HG03565 (cell line): Measurements from ENCODE around the gene PIP4P1.
A peak's percentile ranks its signal among the peaks of the same experiment; 100 is the strongest.
"Not testable (repeated sequence)": the region's sequence is repeated elsewhere in the genome, so short reads cannot be mapped to it uniquely, and the experiment has no call there.

Experiments used
- ATAC-seq: cut with Tn5 transposase; IDR thresholded peaks from one replicate; pipeline ENCODE4 v1.9.1; 2021; ENCODE audit warnings: mild to moderate bottlenecking, moderate library complexity; ENCODE audit not compliant: unreplicated experiment

Gene PIP4P1

DNA sequence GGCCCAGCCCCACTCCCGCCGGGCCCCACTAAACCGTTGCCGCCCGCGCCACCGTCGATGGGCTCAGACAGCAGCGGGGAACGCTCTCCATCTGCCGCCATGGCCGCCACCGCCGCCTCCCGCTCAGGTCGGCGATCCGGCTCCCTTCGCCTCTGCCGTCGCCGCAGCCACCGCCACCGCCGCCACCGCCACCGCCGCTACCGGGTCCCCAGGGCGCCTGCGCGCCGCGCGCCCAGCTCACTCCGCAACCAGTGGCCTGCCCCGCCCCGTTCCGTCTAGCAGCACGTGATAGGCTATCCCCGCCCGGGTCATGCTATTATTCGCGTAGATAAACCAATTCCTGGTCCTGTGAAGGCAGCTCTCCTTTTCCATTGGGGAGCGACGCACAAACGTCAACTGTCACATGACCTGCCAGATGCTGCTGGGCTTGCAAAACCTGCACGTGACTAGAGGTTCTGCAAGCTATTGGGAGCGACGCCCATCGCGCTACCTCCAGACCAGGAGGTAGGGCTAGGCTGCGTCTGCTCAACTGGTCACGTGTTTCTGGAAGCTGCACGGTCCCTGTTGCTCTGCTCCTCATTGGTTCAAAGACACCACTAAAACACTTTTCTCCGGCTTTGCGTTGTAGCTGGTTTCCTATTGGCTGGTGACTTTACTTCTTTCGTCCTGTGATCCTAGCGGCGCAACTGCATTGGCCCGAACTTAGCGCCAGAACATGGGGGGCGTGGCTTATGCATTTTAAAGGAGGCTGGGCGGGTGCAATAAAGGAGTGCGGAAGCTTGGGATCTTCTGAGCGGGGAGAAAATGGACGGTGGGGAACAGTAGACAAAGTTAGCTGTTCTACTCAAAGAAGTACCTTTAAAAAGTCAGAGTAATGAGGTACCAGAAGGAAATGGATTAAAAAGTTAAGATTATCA, at the start of gene PIP4P1:
PIP4P1 (minus strand) TSS at position 210 of the 917 bp plus-strand sequence; CDS start at position 101, 109 bp downstream.
- peak; percentile 95 for ATAC-seq

- ATAC-seq = no peak
Measured at GRCh38 chr14:20508367-20508766, 47.1 kb upstream of the PIP4P1 start.

DNA sequence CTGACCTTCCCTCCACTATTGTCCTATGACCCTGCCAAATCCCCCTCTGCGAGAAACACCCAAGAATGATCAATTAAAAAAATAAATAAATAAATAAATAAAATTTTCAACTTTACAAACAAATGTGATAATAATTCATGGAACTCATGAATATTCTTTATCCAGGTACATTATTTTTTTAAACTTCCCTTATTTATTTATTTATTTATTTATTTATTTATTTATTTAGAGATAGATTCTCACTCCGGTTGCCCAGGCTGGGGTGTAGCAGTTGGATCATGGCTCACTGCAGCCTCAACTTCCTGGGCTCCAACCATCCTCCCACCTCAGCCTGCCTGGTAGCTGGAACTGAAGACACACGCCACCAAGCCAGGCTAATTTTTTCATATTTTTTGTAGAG, 46.3 kb upstream of the PIP4P1 start:
- not testable (repeated sequence) for ATAC-seq

DNA sequence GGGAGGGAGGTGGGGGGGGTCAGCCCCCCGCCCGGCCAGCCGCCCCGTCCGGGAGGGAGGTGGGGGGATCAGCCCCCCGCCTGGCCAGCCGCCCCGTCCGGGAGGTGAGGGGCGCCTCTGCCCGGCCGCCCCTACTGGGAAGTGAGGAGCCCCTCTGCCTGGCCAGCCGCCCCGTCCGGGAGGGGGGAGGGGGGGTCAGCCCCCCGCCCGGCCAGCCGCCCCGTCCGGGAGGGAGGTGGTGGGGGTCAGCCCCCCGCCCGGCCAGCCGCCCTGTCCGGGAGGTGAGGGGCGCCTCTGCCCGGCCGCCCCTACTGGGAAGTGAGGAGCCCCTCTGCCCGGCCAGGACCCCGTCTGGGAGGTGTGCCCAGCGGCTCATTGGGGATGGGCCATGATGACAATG, 45.5 kb upstream of the PIP4P1 start:
- ATAC-seq = not testable (repeated sequence)

DNA sequence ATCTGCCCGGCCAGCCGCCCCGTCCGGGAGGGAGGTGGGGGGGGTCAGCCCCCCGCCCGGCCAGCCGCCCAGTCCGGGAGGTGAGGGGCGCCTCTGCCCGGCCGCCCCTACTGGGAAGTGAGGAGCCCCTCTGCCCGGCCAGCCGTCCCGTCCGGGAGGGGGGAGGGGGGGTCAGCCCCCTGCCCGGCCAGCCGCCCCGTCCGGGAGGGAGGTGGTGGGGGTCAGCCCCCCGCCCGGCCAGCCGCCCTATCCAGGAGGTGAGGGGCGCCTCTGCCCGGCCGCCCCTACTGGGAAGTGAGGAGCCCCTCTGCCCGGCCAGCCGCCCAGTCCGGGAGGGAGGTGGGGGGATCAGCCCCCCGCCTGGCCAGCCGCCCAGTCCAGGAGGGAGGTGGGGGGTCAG, 45.0 kb upstream of the PIP4P1 start:
- ATAC-seq = not testable (repeated sequence)

GRCh38 chr14:20503898-20504297, 42.7 kb upstream of the PIP4P1 start:
- no peak for ATAC-seq

DNA sequence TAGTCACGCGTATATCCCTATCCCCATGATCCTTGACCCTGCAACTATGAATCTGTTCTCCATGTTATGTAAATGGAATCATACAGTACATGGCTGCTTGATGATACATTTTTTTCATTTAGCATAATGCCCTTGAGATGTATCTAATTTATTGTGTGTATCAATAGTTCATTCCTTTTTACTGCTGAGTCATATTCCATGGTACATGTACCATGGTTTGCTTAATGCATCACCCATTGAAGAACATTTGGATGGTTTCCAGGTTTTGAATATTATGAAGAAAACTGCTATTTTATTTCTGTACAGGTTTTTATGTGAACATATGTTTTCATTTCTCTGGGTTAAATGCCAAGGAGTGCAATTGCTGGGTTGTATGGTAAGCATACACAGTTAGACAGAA, 40.1 kb upstream of the PIP4P1 start:
- ATAC-seq = no peak

DNA sequence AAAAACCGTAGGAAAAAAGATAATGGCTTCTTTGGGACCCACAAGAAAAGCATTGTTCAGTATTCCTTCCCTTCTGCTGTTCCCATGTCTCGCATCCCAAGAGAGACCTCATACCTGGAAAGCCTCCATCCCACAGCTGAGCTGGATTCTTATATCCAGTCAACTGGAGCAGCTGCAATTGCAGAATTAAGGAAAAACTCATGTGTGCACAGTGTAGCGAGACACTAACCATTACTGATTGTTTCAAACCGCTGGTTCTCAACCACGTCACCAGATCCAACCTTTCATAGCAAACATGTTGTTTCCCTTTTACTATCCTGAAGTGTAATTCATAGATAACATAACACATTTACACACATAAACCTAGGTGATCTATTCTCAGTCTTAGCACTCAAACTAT, 38.6 kb upstream of the PIP4P1 start:
- ATAC-seq = no peak

DNA sequence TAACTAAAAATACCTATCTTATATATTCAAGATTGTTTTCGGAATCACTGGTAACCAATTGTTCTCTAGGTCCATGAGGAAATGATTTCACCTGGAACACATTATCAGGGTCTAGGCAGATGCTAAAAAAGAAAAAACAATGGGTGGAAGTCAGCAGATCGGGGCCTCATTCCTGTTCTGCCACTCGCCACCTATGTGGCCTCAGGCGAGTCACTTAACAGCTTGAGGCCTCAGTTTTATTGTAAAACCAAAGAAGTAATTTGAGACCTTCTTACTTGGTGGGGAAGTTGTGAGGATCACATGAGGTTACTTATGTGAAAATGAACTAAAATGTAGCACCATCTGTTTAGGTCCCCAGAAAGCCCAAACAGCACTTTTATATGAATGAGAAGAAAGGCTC, 37.9 kb upstream of the PIP4P1 start:
- no peak for ATAC-seq

GRCh38 chr14:20498622-20499021, 37.4 kb upstream of the PIP4P1 start:
- ATAC-seq = no peak

DNA sequence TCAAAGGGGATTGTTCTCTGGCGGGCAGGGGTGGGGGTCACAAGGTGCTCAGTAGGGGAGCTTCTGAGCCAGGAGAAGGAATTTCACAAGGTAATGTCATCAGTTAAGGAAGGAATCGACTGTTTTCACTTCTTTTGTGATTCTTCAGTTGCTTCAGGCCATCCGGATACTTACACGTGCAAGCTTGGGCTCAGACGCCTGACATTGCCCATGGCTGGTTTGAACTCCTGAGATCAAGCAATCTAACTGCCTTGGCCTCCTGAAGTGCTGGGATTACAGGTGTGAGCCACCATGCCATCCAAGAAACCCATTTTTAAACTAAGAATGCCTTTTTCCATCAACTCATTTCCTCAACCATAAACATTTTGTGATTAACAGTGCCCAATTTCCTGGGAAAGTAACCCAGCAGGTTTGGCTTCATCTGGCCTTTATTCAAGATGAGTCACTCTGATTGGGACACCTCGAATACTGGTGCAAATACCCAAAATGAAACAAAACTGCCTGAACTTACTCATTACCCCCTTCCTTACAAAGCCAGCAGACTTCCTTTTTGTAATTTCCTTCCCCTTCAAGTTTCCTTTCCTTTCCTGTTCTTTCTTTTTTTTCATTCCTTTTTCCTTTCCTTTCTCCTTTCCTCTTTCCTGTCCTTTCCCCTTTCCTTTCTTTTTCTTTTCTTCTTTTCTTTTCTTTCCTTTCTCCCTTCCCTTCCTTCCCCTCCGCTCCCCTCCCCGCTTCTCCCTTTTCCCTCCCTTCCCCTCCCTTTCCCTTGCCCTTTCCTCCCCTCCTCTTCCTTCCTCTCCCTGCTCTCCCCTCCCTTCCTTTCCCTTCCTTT, 33.9 kb upstream of the PIP4P1 start:
- ATAC-seq = no peak

DNA sequence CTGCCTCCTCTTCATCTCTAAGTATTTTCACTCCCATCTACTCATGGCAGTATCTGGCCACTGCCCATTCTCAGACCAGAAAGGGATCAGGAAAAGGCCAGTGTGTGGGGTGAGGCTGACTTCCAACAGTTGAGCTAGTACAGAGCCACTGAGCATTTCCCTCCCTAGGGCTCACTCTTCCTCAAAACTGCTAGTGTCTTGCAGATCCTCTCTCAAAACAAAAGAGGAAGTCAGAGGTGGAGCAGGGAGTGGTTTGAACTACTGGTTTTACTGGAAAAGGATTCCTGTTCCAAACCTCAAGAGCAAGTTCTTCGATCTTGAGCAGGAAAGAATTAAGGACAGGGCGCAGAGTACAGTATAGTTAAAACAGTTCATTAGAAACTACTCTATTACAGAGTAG, 32.4 kb upstream of the PIP4P1 start:
- no peak for ATAC-seq

GRCh38 chr14:20492486-20492885, 31.3 kb upstream of the PIP4P1 start:
- ATAC-seq = no peak

DNA sequence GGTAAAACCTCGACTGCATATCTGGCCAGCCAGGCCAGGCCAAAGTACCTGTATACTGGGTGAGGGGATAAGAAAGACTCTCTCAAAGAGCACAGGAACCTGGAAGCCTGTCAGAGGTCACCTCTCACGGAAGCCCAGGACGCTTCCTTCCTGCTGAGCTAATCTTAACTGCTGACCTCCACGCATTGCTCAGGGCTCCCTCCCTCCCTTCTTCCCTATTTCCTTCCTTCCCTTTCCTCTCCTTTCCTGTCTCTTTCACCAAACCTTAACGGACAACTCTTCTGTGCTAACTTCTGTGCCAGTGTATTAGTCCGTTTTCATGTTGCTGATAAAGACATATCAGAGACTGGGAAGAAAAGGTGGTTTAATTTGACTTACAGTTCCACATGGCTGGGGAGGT, 29.3 kb upstream of the PIP4P1 start:
- ATAC-seq = no peak

GRCh38 chr14:20489093-20489994, 28.1 kb upstream of the PIP4P1 start:
- ATAC-seq = no peak

- ATAC-seq = no peak
Measured at GRCh38 chr14:20487396-20487725, 26.1 kb upstream of the PIP4P1 start.

DNA sequence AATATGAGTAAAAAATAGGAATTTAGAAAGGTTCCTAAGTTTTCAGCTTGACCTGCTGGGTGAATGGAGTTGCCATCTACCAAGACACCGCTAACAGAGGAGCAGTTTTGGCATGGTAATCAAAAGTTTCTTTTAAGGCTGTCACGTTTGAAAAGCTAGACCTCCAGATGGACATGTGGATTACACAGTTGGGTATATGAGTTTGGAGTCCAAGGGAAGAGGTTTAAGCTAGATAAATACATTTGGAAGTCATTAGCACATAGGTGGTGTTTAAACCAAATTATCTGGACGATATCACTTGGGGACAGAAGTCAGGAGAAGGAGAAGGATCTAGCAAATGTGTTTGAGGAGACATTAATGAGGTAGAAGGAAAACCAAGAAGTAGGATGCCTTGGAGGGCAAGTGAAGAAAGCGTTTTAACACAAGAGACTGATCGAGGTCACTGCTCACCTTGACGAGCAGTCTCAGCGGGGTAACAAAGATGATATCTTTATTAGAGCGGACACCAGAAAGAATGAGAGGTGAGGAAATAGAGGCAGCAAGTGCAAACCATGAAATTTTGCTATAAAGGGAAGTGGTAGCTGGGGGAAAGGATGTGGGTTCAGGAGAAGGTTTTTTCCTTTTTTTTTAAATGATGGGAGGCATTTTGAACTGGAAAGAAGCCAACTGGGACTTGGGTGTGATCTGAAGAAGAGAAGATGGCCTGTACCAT, 25.6 kb upstream of the PIP4P1 start:
- no peak for ATAC-seq

DNA sequence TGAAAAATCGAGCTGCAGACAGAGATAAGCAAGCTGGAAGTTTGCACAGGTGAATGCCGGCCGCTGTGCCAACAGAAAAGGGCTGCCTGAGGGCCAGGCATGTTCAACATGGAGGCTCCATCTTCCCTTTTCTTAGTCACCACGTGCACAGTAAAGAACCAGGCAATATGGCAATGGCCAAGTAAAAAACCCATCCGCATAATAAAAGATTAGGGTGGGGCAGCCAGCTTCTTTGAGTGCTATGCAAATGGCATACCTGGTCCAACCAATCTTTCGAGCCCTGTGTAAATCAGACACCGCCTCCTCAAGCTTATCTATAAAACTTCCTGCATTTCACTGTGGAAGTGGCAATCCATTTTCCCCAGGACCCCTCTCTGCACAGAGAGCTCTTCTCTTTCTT, 24.7 kb upstream of the PIP4P1 start:
- ATAC-seq = no peak

DNA sequence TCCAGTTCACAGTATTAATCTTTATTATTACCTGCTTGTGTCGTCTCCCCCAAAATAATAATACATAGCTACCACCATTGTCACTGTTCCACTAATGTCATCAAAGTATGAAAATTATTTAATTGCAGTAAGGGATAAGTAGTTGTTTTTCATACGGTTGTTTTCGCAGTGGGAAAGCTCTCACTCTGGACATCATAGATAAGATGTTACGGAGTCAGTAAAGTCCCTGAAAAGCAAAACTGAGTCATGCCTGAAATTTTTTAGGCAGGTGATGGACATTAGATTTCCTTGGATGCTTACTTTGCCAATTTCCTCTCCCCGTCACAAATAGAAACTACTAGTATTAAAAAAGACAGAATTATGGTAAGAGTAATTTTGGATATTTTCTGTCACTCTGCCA, 21.1 kb upstream of the PIP4P1 start:
- ATAC-seq = no peak

DNA sequence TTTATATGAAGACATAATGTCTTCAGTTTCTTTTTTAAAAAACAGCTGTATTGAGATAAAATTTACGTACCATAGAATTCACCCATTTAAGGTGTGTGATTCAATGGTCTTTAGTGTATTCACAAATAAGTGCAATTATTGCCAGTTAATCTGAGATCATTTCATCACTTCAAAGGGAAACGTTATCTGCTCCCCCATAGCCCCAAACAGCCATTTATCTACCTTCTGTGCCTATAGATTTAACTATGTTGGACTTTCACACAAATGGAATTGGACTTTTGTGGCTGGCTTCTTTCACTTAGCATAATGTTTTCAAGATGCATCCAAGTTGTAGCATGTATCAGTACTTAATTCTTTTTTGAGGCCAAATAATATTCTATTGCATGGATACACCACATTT, 17.7 kb upstream of the PIP4P1 start:
- no peak for ATAC-seq
